Thyroid gland (tissue), 4 donors: Measurements from ENCODE around the gene PIK3AP1.

Source experiments
- POLR2A ChIP-seq, 2 donors: fragments of 450-650 bp; IDR thresholded peaks; one replicate each; pipeline ENCODE4 v1.6.1; 2017; ENCODE audit warnings: antibody characterized with exemption in 2 of 2, mild to moderate bottlenecking in 2 of 2, moderate library complexity in 1 of 2
- TF ChIP-seq, protein P1 (sequence below), 6 experiments: fragments of 200-600 bp in 3 of 6; fragments of 450-650 bp in 3 of 6; sonication (generic) in 3 of 6; IDR thresholded peaks; one replicate each; pipeline ENCODE4 v1.5.1; 2016 to 2019; ENCODE audit warnings: antibody characterized with exemption in 6 of 6, mild to moderate bottlenecking in 2 of 6, inconsistent platforms in 1 of 6, moderate library complexity in 1 of 6

DNA sequence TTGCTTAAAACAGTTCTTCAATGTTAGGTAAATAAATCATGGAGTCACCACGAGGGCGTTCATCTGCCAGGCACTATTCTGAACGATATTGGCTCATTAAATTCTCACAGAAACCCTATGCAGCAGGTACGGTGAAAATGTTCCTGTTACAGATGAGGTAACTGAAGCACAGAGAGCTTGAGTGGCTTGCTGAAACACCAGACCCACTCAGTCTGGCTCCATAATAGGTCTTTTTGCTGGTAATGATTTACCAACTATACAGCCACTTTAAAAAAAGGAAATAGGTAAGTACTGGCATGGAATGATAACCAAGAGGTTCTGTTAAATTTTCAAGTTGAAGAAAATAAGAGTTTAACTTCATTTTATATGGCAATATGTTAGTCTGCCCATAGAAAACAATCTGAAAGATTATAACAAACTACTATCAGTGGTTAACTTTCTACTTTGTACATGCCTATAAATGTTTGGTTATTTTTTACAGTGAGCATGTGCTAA, 132.2 kb downstream of the PIK3AP1 start:
- TF ChIP-seq, protein P1, sequence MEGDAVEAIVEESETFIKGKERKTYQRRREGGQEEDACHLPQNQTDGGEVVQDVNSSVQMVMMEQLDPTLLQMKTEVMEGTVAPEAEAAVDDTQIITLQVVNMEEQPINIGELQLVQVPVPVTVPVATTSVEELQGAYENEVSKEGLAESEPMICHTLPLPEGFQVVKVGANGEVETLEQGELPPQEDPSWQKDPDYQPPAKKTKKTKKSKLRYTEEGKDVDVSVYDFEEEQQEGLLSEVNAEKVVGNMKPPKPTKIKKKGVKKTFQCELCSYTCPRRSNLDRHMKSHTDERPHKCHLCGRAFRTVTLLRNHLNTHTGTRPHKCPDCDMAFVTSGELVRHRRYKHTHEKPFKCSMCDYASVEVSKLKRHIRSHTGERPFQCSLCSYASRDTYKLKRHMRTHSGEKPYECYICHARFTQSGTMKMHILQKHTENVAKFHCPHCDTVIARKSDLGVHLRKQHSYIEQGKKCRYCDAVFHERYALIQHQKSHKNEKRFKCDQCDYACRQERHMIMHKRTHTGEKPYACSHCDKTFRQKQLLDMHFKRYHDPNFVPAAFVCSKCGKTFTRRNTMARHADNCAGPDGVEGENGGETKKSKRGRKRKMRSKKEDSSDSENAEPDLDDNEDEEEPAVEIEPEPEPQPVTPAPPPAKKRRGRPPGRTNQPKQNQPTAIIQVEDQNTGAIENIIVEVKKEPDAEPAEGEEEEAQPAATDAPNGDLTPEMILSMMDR (IDR thresholded peaks at IDR 0.05), result no peak
- no peak for TF ChIP-seq POLR2A (IDR thresholded peaks at IDR 0.05)
